ENCODE data around the gene PPP1R9A. TPM values are rescaled to one million over a fixed set of nuclear protein-coding genes. Genes with fewer than 3 reads are reported as not detected.

The PPP1R9A gene
- total RNA-seq, 4 donors from 2014 or later, result 15.7 to 37.6 (median 27.6) TPM

DNA sequence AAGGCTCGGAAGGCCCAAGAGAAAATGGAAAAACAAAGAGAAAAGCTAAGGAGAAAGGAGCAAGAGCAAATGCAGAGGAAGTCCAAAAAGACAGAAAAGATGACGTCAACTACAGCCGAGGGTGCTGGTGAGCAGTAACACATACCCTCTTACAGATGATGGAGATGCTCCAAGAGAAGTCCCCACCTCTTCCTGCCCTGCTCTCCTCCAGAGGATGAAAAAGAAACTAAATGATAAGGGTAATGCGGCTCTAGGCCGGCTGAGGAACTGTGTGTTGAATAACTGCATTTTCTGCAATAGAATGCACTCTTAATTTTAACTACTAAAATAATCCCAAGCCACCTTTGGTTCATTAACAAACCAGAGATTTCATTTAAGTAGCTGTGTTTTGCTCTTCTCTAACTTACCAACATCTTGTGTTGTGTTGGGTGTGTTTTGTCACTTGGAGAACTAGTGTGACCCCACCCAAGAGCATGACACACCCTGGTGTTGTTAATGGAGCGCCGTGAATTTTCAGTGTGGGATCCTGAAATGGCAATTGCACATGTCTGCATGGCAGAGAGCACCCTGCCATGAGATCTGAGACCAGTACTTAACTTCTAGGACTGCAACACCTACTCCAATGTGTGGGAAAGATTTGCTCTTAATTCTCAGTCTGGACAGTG is 382.9 kb downstream of the PPP1R9A start:
- 90 to 95% methylated on average over 7 of the region's 7 CpGs for WGBS, 2 donors
- no peak for DNase-seq (ENCODE audit: low spot score in 2 of 2)
- H3K4me1 ChIP-seq, result no peaks in the 10 kb centered on the region
- no peak overlapping the region for H3K4me3 ChIP-seq
- peaks cover 0 to 39% (median 0%) of the 10 kb centered on the region in 3 donors for H3K36me3 ChIP-seq
- H3K27me3 ChIP-seq, result no peaks in the 10 kb centered on the region
- H3K27ac ChIP-seq, result no peak overlapping the region
- TF ChIP-seq POLR2A (IDR thresholded peaks at IDR 0.05), result no peak
- H3K9me3 ChIP-seq, result no peaks in the 10 kb centered on the region

DNA sequence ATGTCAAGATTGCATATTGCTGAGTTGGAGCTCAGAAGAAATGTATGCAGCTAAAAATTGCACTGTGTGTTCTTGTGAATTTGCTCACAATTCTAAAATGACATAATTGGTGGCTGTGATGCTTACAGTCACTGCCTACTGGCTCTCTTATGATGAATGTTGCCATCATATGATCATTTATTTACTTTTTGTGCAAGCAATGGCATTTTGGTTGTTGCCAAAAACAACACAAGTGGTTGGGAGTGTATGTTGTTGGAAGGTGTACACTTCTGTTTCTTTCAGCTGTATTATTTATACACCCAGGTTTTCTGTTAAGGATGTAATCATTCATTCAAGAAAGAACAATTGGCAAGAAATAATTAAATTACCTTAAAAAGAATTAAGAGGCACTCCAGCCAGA is 388.0 kb downstream of the PPP1R9A start:
- Histone ChIP-seq H3K9me3 (no peaks in the 10 kb centered on the region), H3K36me3 (peaks cover 0 to 2% (median 0%) of the 10 kb centered on the region in 3 donors), H3K4me3 (no peak overlapping the region), H3K27ac (no peak overlapping the region), H3K4me1 (no peaks in the 10 kb centered on the region), H3K27me3 (no peaks in the 10 kb centered on the region)
- DNase-seq (ENCODE audit: low spot score in 2 of 2), result no peak
- TF ChIP-seq EP300 (IDR thresholded peaks at IDR 0.05), result no peak
- no peak for TF ChIP-seq POLR2A (IDR thresholded peaks at IDR 0.05)
- TF ChIP-seq, protein P1, sequence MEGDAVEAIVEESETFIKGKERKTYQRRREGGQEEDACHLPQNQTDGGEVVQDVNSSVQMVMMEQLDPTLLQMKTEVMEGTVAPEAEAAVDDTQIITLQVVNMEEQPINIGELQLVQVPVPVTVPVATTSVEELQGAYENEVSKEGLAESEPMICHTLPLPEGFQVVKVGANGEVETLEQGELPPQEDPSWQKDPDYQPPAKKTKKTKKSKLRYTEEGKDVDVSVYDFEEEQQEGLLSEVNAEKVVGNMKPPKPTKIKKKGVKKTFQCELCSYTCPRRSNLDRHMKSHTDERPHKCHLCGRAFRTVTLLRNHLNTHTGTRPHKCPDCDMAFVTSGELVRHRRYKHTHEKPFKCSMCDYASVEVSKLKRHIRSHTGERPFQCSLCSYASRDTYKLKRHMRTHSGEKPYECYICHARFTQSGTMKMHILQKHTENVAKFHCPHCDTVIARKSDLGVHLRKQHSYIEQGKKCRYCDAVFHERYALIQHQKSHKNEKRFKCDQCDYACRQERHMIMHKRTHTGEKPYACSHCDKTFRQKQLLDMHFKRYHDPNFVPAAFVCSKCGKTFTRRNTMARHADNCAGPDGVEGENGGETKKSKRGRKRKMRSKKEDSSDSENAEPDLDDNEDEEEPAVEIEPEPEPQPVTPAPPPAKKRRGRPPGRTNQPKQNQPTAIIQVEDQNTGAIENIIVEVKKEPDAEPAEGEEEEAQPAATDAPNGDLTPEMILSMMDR (IDR thresholded peaks at IDR 0.05), result no peak

DNA sequence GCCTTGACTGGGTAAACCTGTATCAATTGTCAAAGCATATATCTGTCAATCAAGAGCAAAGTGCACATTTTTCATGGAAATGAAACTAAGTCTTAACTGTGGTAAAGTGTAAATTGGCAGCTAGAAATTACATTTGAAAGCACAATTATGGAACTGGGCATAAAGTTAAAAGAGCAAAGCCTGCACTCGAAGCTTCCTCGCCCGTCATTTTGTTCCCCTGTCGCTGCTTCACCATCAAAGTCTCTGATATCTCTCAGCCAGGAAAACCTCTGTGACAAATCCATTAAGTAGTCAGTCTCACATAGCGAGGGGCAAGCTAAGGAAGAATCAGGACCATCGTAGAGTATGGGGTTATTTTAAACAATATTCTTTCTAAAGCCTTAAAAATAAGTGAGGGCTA is 389.1 kb downstream of the PPP1R9A start:
- Histone ChIP-seq H3K4me3 (no peak overlapping the region), H3K9me3 (no peaks in the 10 kb centered on the region), H3K27me3 (no peaks in the 10 kb centered on the region), H3K36me3 (no peaks in the 10 kb centered on the region), H3K4me1 (no peaks in the 10 kb centered on the region), H3K27ac (no peak overlapping the region)
- no peak for TF ChIP-seq POLR2A (IDR thresholded peaks at IDR 0.05)
- TF ChIP-seq EP300 (IDR thresholded peaks at IDR 0.05), result no peak
- TF ChIP-seq, protein P1 (IDR thresholded peaks at IDR 0.05), result no peak
- WGBS, 2 donors, result 87 to 88% methylated on average over 6 of the region's 6 CpGs
- no peak for DNase-seq (ENCODE audit: low spot score in 2 of 2)

DNA sequence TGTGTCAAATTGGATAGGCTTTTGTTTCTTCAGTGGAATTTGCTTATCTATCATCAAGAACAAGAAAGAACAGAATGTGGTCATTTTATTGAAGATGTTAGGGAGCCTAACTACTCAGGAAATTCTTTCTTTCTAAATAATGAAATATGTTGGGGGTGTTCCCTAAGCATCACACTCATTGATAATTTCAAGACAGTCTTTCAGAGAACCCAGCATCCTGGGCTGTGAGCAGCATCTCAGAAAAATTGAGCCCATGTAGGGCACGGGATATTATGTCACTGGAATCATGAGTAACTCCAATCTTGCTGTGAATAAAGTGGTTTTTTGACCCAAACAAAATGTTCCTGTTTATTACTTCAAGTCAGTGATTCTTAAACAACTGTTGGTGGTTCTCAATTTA is 389.6 kb downstream of the PPP1R9A start:
- Histone ChIP-seq H3K4me3 (no peak overlapping the region), H3K27ac (no peak overlapping the region), H3K36me3 (no peaks in the 10 kb centered on the region), H3K27me3 (no peaks in the 10 kb centered on the region), H3K9me3 (no peaks in the 10 kb centered on the region), H3K4me1 (no peaks in the 10 kb centered on the region)
- 75% methylated on average over 1 of the region's 1 CpG for WGBS, 2 donors
- TF ChIP-seq EP300 (IDR thresholded peaks at IDR 0.05), result no peak
- no peak for TF ChIP-seq POLR2A (IDR thresholded peaks at IDR 0.05)
- TF ChIP-seq, protein P1 (IDR thresholded peaks at IDR 0.05), result no peak
- DNase-seq (ENCODE audit: low spot score in 2 of 2), result no peak

DNA sequence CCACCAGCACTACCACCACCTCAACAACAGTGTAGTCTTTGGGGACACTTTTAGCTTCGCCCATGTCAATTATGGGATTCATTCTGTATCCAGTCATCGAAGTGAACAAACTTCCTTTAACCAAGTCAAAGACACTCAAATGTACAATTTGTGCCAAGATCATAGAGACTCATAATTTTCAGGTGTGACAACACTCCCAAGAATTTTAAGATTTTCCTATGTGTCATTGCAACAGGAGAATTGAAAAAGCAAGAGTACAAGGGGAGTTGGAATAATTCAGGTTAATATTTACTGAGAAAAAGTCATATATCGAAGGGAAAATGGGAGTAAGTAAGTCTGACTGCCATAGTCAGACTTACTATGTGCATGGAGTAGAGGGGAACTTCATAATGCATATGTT is 390.7 kb downstream of the PPP1R9A start:
- 94 to 96% methylated on average over 3 of the region's 3 CpGs for WGBS, 2 donors
- no peak overlapping the region for H3K4me3 ChIP-seq
- no peaks in the 10 kb centered on the region for H3K9me3 ChIP-seq
- DNase-seq (ENCODE audit: low spot score in 2 of 2), result no peak
- no peaks in the 10 kb centered on the region for H3K4me1 ChIP-seq
- no peak for TF ChIP-seq EP300 (IDR thresholded peaks at IDR 0.05)
- TF ChIP-seq, protein P1 (IDR thresholded peaks at IDR 0.05), result no peak
- no peak for TF ChIP-seq POLR2A (IDR thresholded peaks at IDR 0.05)
- H3K36me3 ChIP-seq, result no peaks in the 10 kb centered on the region
- H3K27me3 ChIP-seq, result no peaks in the 10 kb centered on the region
- H3K27ac ChIP-seq, result no peak overlapping the region

All from tibial nerve (tissue), 4 donors.